Measurements from ENCODE around the gene SNX8.

Gene SNX8

DNA sequence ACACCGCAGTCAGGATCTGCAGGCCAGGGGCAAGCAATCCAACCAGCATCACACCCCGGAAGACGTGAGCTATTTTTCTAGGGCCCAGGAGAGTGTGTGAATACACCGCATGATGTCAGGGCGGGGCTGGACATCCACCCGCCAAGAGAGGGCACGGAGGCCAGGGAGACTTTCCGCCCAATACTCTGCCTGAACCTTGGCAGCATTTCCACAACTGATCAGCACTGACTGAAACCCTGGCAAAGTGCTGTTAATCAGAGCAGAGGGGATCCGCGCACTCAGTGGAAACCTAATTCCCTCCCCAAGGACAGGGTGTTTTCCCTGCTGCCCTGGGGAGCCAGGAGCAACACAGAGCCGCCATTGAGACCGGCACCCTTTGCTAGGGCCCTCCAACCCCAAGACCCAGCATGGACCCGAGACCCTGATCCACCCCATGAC lies 89.7 kb downstream of the SNX8 start:
- peaks cover 48% of the 10 kb centered on the region for H3K36me3 ChIP-seq (ENCODE audit: control insufficient read depth, insufficient read depth, low read length)
- TF ChIP-seq, protein P1, sequence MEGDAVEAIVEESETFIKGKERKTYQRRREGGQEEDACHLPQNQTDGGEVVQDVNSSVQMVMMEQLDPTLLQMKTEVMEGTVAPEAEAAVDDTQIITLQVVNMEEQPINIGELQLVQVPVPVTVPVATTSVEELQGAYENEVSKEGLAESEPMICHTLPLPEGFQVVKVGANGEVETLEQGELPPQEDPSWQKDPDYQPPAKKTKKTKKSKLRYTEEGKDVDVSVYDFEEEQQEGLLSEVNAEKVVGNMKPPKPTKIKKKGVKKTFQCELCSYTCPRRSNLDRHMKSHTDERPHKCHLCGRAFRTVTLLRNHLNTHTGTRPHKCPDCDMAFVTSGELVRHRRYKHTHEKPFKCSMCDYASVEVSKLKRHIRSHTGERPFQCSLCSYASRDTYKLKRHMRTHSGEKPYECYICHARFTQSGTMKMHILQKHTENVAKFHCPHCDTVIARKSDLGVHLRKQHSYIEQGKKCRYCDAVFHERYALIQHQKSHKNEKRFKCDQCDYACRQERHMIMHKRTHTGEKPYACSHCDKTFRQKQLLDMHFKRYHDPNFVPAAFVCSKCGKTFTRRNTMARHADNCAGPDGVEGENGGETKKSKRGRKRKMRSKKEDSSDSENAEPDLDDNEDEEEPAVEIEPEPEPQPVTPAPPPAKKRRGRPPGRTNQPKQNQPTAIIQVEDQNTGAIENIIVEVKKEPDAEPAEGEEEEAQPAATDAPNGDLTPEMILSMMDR (IDR thresholded peaks at IDR 0.05; ENCODE audit: insufficient read depth, low read length, poor library complexity, severe bottlenecking): no peak
- DNase-seq (ENCODE audit: extremely low read depth, insufficient read length): no peak
- H3K27me3 ChIP-seq (replicated peaks; ENCODE audit: control insufficient read depth, insufficient read depth, low read length): no peaks in the 10 kb centered on the region
- H3K4me3 ChIP-seq (replicated peaks; ENCODE audit: low read depth, low read length): no peak overlapping the region

DNA sequence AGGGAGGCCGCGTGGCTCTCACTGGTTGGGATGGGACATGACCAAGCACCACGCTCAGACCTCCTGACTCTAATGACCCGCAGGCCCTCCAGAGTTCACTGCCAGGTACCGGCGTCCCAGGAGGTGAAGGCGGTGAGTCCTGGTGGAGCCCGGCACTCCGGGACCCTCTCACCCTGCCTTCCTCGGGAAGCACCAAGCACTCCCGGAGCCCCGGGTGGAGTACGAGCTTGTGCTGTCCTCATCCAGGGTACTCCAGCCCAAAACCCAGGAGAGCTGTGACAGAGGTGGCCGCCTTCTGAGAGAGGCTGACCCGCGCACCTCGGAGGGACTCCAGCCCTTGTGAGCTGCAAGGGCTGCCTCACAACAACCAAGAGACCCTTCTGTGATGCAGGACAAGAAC lies 90.9 kb downstream of the SNX8 start:
- peaks cover 52% of the 10 kb centered on the region for H3K36me3 ChIP-seq (ENCODE audit: control insufficient read depth, insufficient read depth, low read length)
- DNase-seq (ENCODE audit: extremely low read depth, insufficient read length): no peak
- H3K27me3 ChIP-seq (replicated peaks; ENCODE audit: control insufficient read depth, insufficient read depth, low read length): no peaks in the 10 kb centered on the region
- TF ChIP-seq, protein P1 (IDR thresholded peaks at IDR 0.05; ENCODE audit: insufficient read depth, low read length, poor library complexity, severe bottlenecking): no peak
- H3K4me3 ChIP-seq (replicated peaks; ENCODE audit: low read depth, low read length): no peak overlapping the region

DNA sequence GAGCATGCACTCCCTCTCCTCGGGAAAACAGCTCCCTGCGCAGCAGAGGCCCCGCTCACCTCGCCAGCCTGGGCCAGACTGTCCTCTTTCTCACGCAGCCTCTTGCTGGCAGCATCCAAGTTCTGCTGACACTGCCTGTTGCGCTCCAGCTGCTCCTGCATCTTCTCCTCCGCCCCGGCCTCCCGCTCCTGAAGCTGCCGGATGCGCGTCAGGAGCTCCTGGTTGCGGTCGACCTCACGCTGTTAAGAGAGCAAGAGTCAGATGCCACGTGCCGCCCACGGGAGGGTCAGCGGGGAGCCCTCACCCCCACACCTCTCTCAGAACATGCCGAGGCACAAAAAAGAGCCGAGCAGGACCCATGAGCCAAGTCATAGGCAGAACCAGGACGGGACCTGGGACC lies 91.7 kb downstream of the SNX8 start:
- peaks cover 54% of the 10 kb centered on the region for H3K36me3 ChIP-seq (ENCODE audit: control insufficient read depth, insufficient read depth, low read length)
- H3K4me3 ChIP-seq (replicated peaks; ENCODE audit: low read depth, low read length): no peak overlapping the region
- DNase-seq (ENCODE audit: extremely low read depth, insufficient read length): no peak
- H3K27me3 ChIP-seq (replicated peaks; ENCODE audit: control insufficient read depth, insufficient read depth, low read length): no peaks in the 10 kb centered on the region
- TF ChIP-seq, protein P1 (IDR thresholded peaks at IDR 0.05; ENCODE audit: insufficient read depth, low read length, poor library complexity, severe bottlenecking): no peak

DNA sequence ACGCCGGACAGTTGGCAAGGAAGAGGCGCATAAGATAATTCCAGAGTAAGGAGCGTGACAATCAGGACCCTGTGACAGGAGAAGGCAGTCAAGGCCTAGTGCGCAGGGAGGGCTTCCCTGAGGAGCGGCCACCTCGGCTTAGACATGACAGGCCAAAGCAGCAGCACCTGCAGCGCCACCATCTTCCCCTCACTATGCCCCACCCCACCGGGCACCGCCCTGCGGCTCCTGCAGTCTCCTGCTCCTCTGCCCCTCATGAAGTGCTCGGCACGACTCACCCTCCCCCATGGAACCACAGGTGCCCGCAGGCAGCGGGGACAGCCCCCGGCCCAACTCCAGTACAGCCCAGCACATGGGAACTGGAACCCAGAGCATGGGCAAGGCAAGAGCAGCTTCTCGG lies 93.3 kb downstream of the SNX8 start:
- TF ChIP-seq, protein P1 (IDR thresholded peaks at IDR 0.05; ENCODE audit: insufficient read depth, low read length, poor library complexity, severe bottlenecking): no peak
- Histone ChIP-seq H3K4me3 (replicated peaks; ENCODE audit: low read depth, low read length) (no peak overlapping the region), H3K36me3 (ENCODE audit: control insufficient read depth, insufficient read depth, low read length) (peaks cover 59% of the 10 kb centered on the region), H3K27me3 (replicated peaks; ENCODE audit: control insufficient read depth, insufficient read depth, low read length) (no peaks in the 10 kb centered on the region)
- no peak for DNase-seq (ENCODE audit: extremely low read depth, insufficient read length)

DNA sequence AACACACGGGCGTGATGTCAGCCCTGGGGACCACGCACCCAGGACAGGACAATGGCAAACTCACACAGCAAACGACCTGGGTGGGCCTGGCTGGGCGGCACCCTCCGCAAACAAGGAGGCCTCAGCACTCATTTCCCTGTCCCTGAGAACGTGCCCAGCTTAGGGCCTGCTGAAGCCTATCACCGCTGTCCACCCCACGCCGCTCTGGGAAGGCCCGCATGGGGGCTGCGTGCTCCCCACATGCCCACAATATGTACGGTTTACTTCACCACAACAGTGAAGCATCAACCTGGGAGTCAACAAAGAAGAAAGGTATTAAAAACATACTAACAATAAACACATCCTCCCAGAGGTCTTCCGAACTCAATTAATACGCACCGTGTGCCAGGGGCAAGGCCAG lies 93.7 kb downstream of the SNX8 start:
- Histone ChIP-seq H3K36me3 (ENCODE audit: control insufficient read depth, insufficient read depth, low read length) (peaks cover 61% of the 10 kb centered on the region), H3K27me3 (replicated peaks; ENCODE audit: control insufficient read depth, insufficient read depth, low read length) (no peaks in the 10 kb centered on the region), H3K4me3 (replicated peaks; ENCODE audit: low read depth, low read length) (no peak overlapping the region)
- DNase-seq (ENCODE audit: extremely low read depth, insufficient read length): no peak
- TF ChIP-seq, protein P1 (IDR thresholded peaks at IDR 0.05; ENCODE audit: insufficient read depth, low read length, poor library complexity, severe bottlenecking): no peak

DNA sequence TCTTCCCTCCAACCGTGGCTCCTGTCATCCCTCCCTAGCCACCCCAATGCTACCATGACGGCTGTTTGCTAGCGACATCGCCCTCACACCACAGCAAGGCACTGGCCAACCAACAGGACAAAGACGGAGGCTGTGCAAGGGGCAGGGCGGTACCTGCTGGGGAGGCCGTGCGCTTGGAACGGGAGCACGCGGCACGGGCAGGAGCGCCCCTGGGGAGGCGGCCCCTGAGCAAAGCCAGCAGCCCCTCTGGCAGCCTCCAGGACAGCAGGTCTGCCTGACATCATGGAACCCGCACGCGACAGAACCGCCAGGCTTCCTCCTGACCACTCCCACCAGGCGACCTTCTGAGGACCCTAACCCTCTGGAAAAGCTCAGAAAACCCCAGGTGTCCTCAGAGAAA lies 94.2 kb downstream of the SNX8 start:
- H3K27me3 ChIP-seq (replicated peaks; ENCODE audit: control insufficient read depth, insufficient read depth, low read length): no peaks in the 10 kb centered on the region
- no peak overlapping the region for H3K4me3 ChIP-seq (replicated peaks; ENCODE audit: low read depth, low read length)
- no peak for DNase-seq (ENCODE audit: extremely low read depth, insufficient read length)
- peaks cover 60% of the 10 kb centered on the region for H3K36me3 ChIP-seq (ENCODE audit: control insufficient read depth, insufficient read depth, low read length)
- TF ChIP-seq, protein P1 (IDR thresholded peaks at IDR 0.05; ENCODE audit: insufficient read depth, low read length, poor library complexity, severe bottlenecking): no peak

Data from GM06990 (cell line).